ENCODE data around the gene CCDC170. TPM values are rescaled to one million over a fixed set of nuclear protein-coding genes. Genes with fewer than 3 reads are reported as not detected.

The CCDC170 gene
- total and polyA plus RNA-seq, 2 of the 8 experiments (the other 6 are each of a cell fraction or from before 2014, with no cell fraction given) = 0.06 to 0.09 TPM

DNA sequence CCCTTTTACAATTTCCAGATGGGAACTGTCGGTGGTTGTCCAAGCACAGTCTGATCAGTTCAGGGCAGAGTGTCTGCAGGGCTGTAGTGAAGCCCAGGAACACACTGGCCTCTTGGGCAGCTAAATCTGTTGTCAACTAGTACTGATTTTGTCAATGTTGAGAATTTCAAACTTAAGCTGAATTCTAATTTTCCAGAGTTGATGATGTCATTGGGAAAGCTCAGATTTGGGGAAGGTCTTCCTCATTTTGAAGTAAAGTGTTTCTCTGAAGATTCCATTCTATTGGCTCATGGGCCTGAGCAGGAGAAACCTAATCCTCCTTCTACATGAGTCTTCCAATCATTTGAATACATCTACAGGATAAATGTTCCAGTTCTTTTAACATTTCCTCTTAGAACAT, 72.1 kb downstream of the CCDC170 start:
- Histone ChIP-seq H3K36me3 (ENCODE audit: control insufficient read depth in 2 of 4, insufficient read depth in 4 of 4, low read length in 3 of 4) (no peaks in the 10 kb centered on the region), H3K9ac (replicated peaks in 1 of 4; ENCODE audit: extremely low read depth in 1 of 4, low read depth in 3 of 4, low read length in 3 of 4) (no peak overlapping the region), H2BK12ac (ENCODE audit: low read depth, low read length) (no peak overlapping the region), H4K8ac (ENCODE audit: extremely low read depth, insufficient read depth, low read length) (no peak overlapping the region), H2BK15ac (ENCODE audit: low read length) (no peak overlapping the region), H4K91ac (replicated peaks; ENCODE audit: insufficient read length, low read length) (no peak overlapping the region), H3K14ac (ENCODE audit: insufficient read length) (no peak overlapping the region), H3K23ac (ENCODE audit: insufficient read length) (no peak overlapping the region), H3K56ac (replicated peaks; ENCODE audit: insufficient read length, low read depth, low read length) (no peak overlapping the region), H4K20me1 (replicated peaks in 1 of 2; ENCODE audit: control insufficient read depth in 1 of 2, insufficient read depth in 2 of 2, low read length in 2 of 2) (no peaks in the 10 kb centered on the region), H3K4me1 (replicated peaks in 1 of 4; ENCODE audit: control insufficient read depth in 3 of 4, insufficient read depth in 4 of 4, low read length in 3 of 4) (no peaks in the 10 kb centered on the region), H3K4me2 (ENCODE audit: insufficient read depth in 1 of 2, low read depth in 2 of 2, low read length in 2 of 2) (no peak overlapping the region), H4K5ac (ENCODE audit: insufficient read length, low read depth, low read length) (no peak overlapping the region), H3K27me3 (replicated peaks in 1 of 4; ENCODE audit: control insufficient read depth in 3 of 4, extremely low read depth in 1 of 4, insufficient read depth in 3 of 4, low read length in 3 of 4) (no peaks in the 10 kb centered on the region), H3K79me2 (ENCODE audit: control insufficient read depth in 1 of 2, insufficient read depth in 2 of 2, low read length in 2 of 2) (no peaks in the 10 kb centered on the region), H2BK5ac (ENCODE audit: low read depth, low read length) (no peak overlapping the region), H2AK5ac (ENCODE audit: low read depth, low read length) (no peak overlapping the region), H2BK120ac (replicated peaks; ENCODE audit: low read depth, low read length) (no peak overlapping the region), H3K9me3 (ENCODE audit: insufficient read depth in 2 of 2, low read depth in 1 of 2, low read length in 1 of 2) (peaks cover 0 to 3% of the 10 kb centered on the region in 2 experiments; a peak in 2 of 4 replicates), H2BK20ac (ENCODE audit: low read length) (no peak overlapping the region), H3K23me2 (ENCODE audit: low read depth, low read length) (no peaks in the 10 kb centered on the region), H3K79me1 (ENCODE audit: low read depth, low read length) (no peaks in the 10 kb centered on the region), H3K4ac (replicated peaks; ENCODE audit: insufficient read length, low read depth, low read length) (no peak overlapping the region), H2AFZ (ENCODE audit: low read length) (no peak overlapping the region), H3K18ac (ENCODE audit: extremely low read depth, low read length) (no peak overlapping the region), H3K4me3 (ENCODE audit: extremely low read depth in 1 of 4, insufficient read depth in 2 of 4, low read depth in 3 of 4, low read length in 4 of 4) (no peak overlapping the region), H3K27ac (ENCODE audit: low read depth, low read length) (no peak overlapping the region)
- POLR2A ChIA-PET (ENCODE audit: partially characterized antibody) = no interaction called here
- CTCF ChIA-PET (ENCODE audit: partially characterized antibody) = interaction anchor here (0.9 to 1.8 kb wide), 2 partner anchors 49 to 82 kb away, joined by 3 to 4 read pairs; no protein-coding TSS in a partner anchor
- no peak for FAIRE-seq
- DNase-seq (ENCODE audit: low read depth in 1 of 2, low spot score in 2 of 2) = no peak
- WGBS, 2 experiments (ENCODE audit: extremely low coverage in 1 of 2, insufficient coverage in 1 of 2, insufficient read length in 1 of 2, insufficient replicate concordance in 2 of 2, low coverage in 1 of 2, low lambda C conversion rate in 2 of 2, missing lambda C conversion rate in 1 of 2) = 87% methylated on average over 1 of the region's 1 CpG; no CpG with 5 or more reads in 1 of the 2 experiments
- TF ChIP-seq HDAC2 (IDR thresholded peaks at IDR 0.05; ENCODE audit: borderline replicate concordance in 1 of 2, low read depth in 2 of 2, low read length in 2 of 2) (no peak), TBP (IDR thresholded peaks at IDR 0.05; ENCODE audit: low read depth, low read length) (no peak), FOSL1 (IDR thresholded peaks at IDR 0.05; ENCODE audit: insufficient read depth, low read depth, low read length) (no peak), CEBPB (IDR thresholded peaks at IDR 0.05; ENCODE audit: low read depth, low read length) (no peak), CBX8 (IDR thresholded peaks at IDR 0.05; ENCODE audit: borderline replicate concordance, low read depth, low read length) (no peak), CTBP2 (IDR thresholded peaks at IDR 0.05; ENCODE audit: borderline replicate concordance, insufficient read depth, insufficient read length, low read length) (no peak), SP1 (IDR thresholded peaks at IDR 0.05; ENCODE audit: low read depth, low read length) (no peak), POLR2AphosphoS5 (IDR thresholded peaks at IDR 0.05; ENCODE audit: low read depth, low read length) (no peak), TAF1 (IDR thresholded peaks at IDR 0.05; ENCODE audit: low read depth, low read length) (no peak), MAFK (IDR thresholded peaks at IDR 0.05; ENCODE audit: low read depth, low read length) (no peak), JUN (IDR thresholded peaks at IDR 0.05; ENCODE audit: low read depth, low read length) (no peak)
- TF ChIP-seq, protein P1, sequence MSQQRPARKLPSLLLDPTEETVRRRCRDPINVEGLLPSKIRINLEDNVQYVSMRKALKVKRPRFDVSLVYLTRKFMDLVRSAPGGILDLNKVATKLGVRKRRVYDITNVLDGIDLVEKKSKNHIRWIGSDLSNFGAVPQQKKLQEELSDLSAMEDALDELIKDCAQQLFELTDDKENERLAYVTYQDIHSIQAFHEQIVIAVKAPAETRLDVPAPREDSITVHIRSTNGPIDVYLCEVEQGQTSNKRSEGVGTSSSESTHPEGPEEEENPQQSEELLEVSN (IDR thresholded peaks at IDR 0.05) = no peak
